ENCODE results near the gene RALGDS. TPM values are rescaled to one million over a fixed set of nuclear protein-coding genes. Genes with fewer than 3 reads are reported as not detected.

RALGDS gene
- total RNA-seq, 4 donors from 2014 or later, result 53.4 to 71.1 (median 55.3) TPM

DNA sequence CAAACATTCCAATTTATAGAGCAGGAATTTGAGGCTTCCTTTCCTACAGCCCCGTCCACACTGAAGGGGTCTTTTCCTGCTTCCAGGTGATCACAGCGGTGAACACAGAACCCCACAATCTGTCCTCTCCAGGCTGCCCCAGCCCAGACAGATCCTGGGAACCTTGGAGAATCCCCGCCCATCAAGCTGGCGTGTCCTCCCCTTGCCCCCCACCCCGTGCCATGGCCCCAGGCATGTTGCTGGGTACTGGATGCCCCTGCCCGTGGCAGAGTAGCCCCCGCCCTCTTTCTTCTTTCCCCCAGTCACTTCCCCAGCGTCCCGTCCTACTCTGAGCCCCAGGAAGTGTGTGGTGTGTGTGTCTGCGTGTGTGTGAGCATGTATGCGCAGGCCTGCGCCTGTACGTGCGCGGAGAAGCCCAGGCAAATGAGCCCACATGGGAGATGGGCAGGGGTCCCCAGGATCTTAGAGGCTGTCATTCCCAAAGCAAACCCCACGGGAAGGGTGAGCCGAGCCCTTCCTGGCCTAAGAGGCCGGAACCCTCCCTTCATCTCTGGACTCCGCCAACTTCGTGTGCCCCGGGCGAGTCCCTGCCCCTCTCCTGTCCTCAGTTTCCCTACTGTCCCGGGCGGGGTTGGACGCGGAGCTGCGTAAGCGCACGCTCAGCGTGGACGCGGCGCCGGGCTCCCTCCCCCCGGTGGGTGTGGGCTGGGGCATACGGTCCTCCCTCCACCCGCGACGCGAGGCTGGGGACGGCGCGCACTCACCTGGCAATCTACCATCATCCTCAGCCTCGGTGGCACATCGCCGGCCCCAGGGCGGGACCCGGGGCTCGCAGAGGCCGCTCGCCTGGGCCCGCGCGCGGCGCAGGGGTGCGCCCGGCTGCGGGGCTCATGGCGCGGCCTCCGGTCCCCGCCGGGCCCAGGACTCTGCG lies 27.4 kb upstream of the RALGDS start:
- no peaks in the 10 kb centered on the region for H3K27me3 ChIP-seq
- H3K9me3 ChIP-seq, result no peaks in the 10 kb centered on the region
- TF ChIP-seq POLR2A (IDR thresholded peaks at IDR 0.05), result peak in 2 of 4 donors; percentile 20 to 39
- TF ChIP-seq CTCF (IDR thresholded peaks at IDR 0.05), result peak in 1 of 6 experiments; percentile 2
- WGBS, 2 donors, result 2 to 3% methylated on average over 12 to 20 of the region's 65 CpGs
- peak overlapping the region; percentile 71 to 91 (median 76) for H3K4me3 ChIP-seq
- no peaks in the 10 kb centered on the region for H3K36me3 ChIP-seq
- intact Hi-C loops (cut with DNase I), result loop anchor here (5.0 kb wide), 1 partner anchor 106 kb away; no protein-coding TSS in a partner anchor
- no peak for DNase-seq
- peaks cover 36 to 83% (median 37%) of the 10 kb centered on the region in 3 donors for H3K4me1 ChIP-seq
- H3K27ac ChIP-seq, result peak overlapping the region; percentile 96 to 97 (median 97)

DNA sequence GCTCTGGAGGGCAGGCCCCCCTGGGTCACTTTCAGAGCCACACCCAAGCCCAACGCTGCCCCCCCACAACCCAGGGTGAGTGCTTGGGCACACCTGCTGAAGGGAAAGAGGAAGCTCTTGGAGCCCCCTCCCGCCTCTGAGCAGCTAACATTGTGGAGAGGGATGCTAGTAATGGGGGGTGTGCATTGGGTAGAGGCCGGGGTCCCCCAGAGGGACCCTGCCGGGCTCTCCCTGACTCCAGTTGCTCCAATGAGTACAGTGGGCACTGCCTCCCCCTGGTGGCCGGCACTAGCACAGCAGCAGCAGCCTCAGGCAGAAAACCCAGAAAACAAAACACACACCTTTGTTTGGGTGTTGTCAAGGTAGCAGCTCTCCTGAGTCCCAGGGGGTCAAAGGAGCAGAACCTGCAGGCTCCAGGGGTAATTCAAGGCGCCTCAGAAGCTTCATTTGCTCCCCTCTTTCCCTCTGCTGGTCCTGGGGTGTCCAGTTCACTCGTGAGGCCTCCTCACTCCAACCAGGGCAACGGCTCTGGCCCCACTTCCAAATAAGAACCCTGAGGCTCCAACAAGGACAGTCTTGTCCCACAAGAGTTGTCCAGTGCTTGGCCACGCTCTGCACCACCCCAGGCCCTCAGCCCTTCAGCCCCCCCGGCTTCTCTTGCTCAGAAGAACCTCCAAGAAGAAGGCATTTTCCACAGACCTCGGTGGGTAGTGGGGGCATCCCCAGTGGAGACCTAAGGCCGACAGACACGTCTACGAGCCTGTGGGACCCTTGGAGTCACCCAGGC lies 26.6 kb upstream of the RALGDS start:
- H3K36me3 ChIP-seq, result no peaks in the 10 kb centered on the region
- peaks cover 44 to 85% (median 45%) of the 10 kb centered on the region in 3 donors for H3K4me1 ChIP-seq
- intact Hi-C loops (cut with DNase I), result loop anchor here (5.0 kb wide), 1 partner anchor 105 kb away; no protein-coding TSS in a partner anchor
- TF ChIP-seq POLR2A (IDR thresholded peaks at IDR 0.05) (no peak), CTCF (IDR thresholded peaks at IDR 0.05) (peak; percentile 95 to 99 (median 98))
- peak overlapping the region; percentile 96 to 97 (median 97) for H3K27ac ChIP-seq
- no peaks in the 10 kb centered on the region for H3K27me3 ChIP-seq
- peak overlapping the region; percentile 71 to 91 (median 76) for H3K4me3 ChIP-seq
- DNase-seq, result no peak
- H3K9me3 ChIP-seq, result no peaks in the 10 kb centered on the region
- WGBS, 2 donors, result 11 to 18% methylated on average over 9 to 11 of the region's 14 CpGs

GRCh38 chr9:133146746-133147411 lies 25.8 kb upstream of the RALGDS start:
- Histone ChIP-seq H3K36me3 (no peaks in the 10 kb centered on the region), H3K4me1 (peaks cover 51 to 85% (median 52%) of the 10 kb centered on the region in 3 donors), H3K4me3 (peak overlapping the region in 3 of 4 donors; percentile 71 to 91 (median 76)), H3K9me3 (no peaks in the 10 kb centered on the region), H3K27me3 (no peaks in the 10 kb centered on the region), H3K27ac (peak overlapping the region in 3 of 4 donors; percentile 97)
- DNase-seq, result no peak
- WGBS, 2 donors, result 62 to 73% methylated on average over 5 to 6 of the region's 7 CpGs
- TF ChIP-seq POLR2A (IDR thresholded peaks at IDR 0.05) (no peak), CTCF (IDR thresholded peaks at IDR 0.05) (no peak)
- intact Hi-C loops (cut with DNase I), result loop anchor here (5.0 kb wide), 1 partner anchor 105 kb away; no protein-coding TSS in a partner anchor

GRCh38 chr9:133144904-133145851 lies 24.1 kb upstream of the RALGDS start:
- Histone ChIP-seq H3K9me3 (no peaks in the 10 kb centered on the region), H3K27ac (peak overlapping the region; percentile 53 to 83 (median 82)), H3K27me3 (no peaks in the 10 kb centered on the region), H3K36me3 (no peaks in the 10 kb centered on the region), H3K4me1 (peaks cover 62 to 94% (median 65%) of the 10 kb centered on the region in 3 donors), H3K4me3 (peak overlapping the region in 2 of 4 donors; percentile 43 to 65)
- no peak for TF ChIP-seq CTCF (IDR thresholded peaks at IDR 0.05)
- no peak for TF ChIP-seq POLR2A (IDR thresholded peaks at IDR 0.05)
- intact Hi-C loops (cut with DNase I), result loop anchor here (2.0 to 5.0 kb wide), 3 partner anchors 42 to 103 kb away; no protein-coding TSS in a partner anchor
- 61 to 68% methylated on average over 15 to 17 of the region's 19 CpGs for WGBS, 2 donors
- DNase-seq, result no peak

All from esophagus squamous epithelium (tissue), 5 donors.